RPMI7951 (cell line): ENCODE results near the gene CDCP1. TPM values are rescaled to one million over a fixed set of nuclear protein-coding genes. Genes with fewer than 3 reads are reported as not detected.

Source experiments
- DNase-seq: peaks from one replicate; pipeline ENCODE4 v3.0.0-alpha.2; 2012; ENCODE audit warnings: low read depth
- total RNA-seq: library from RNA; depleted of rRNA; stranded (reverse); fragments of >200 nt; shearing (Covaris generic); gene quantifications from 2 replicates; pipeline ENCODE4 v1.2.3, GENCODE V29; 2014; rRNA removed

Gene CDCP1, protein sequence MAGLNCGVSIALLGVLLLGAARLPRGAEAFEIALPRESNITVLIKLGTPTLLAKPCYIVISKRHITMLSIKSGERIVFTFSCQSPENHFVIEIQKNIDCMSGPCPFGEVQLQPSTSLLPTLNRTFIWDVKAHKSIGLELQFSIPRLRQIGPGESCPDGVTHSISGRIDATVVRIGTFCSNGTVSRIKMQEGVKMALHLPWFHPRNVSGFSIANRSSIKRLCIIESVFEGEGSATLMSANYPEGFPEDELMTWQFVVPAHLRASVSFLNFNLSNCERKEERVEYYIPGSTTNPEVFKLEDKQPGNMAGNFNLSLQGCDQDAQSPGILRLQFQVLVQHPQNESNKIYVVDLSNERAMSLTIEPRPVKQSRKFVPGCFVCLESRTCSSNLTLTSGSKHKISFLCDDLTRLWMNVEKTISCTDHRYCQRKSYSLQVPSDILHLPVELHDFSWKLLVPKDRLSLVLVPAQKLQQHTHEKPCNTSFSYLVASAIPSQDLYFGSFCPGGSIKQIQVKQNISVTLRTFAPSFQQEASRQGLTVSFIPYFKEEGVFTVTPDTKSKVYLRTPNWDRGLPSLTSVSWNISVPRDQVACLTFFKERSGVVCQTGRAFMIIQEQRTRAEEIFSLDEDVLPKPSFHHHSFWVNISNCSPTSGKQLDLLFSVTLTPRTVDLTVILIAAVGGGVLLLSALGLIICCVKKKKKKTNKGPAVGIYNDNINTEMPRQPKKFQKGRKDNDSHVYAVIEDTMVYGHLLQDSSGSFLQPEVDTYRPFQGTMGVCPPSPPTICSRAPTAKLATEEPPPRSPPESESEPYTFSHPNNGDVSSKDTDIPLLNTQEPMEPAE
- 75.6 and 78.0 TPM in 2 replicates for total RNA-seq

DNA sequence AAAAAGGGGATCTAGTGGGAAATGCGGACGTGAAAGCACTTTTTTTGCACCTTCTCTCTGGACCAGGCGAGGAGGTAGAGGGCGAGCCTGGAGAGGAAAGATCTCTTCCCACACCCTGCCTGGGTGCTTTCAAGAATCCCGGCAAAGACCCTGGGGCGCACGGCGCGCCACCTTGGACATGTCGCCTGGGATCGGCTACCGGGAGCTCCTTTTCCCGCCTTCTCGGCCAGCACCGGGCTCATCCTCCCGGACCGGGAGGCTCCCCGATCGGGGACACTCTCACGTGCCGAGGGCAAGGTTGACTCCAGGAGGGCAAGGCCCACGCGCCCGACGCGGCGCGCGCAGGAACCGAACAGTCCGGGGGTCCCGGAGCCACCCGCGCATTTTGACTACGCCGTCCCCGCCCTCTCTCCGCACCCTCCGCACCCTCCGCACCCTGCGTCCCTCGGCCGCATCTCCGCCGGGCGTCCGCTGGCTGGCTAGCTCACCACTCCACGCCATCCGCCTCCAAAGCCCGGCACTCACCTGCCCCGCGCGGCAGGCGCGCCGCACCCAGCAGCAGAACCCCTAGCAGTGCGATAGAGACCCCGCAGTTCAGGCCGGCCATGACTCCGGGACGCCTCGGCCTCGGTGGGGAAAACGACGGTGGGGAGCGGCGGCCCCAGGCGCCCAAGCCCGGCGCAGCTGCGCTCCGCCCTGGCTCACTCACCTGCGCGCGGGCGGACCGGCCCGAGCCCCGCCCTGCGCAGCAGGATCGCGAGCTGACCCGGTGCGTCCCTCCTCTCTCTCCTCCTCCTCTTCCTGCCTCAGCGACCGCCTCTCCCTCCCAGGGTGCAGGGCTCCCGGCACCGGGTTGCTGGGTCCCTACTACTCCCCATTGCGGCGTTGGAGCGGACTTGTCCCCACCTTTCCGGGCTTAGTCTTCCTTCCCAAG lies at the start of gene CDCP1:
Gene CDCP1, minus strand, starts transcription at position 698 of the 934 bp plus-strand sequence. Its CDS starts 91 bp downstream, at position 607.
- DNase-seq: peak; percentile 37

GRCh38 chr3:45194791-45195190 lies 48.6 kb upstream of the CDCP1 start:
- no peak for DNase-seq

- no peak for DNase-seq
These were observed 45.8 kb upstream of the CDCP1 start for GRCh38 chr3:45191924-45192417.

GRCh38 chr3:45191424-45191823 lies 45.2 kb upstream of the CDCP1 start:
- no peak for DNase-seq

- DNase-seq: no peak
These were observed 42.8 kb upstream of the CDCP1 start for GRCh38 chr3:45188719-45189659.

- no peak for DNase-seq
These were observed 41.5 kb upstream of the CDCP1 start for GRCh38 chr3:45187694-45188141.

DNA sequence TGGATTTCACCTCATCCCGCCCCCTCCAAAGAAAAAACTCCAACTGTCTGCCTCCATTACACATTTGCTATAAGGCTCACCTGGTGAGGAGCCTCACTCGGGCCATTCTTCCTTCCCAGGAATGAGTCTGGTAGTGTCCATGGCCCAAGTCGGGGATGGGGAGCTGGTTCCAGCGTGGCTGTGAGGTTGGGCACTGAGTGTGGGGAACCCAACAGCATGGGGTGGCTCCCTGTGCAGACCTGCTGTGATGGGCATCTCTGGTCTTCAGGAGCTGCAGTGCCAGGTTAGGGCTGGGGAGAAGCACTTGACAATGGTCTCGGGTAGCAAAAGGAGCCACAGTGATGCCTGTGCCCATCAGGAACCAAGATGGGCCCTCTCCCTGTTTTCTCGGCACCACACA lies 40.7 kb upstream of the CDCP1 start:
- no peak for DNase-seq

DNA sequence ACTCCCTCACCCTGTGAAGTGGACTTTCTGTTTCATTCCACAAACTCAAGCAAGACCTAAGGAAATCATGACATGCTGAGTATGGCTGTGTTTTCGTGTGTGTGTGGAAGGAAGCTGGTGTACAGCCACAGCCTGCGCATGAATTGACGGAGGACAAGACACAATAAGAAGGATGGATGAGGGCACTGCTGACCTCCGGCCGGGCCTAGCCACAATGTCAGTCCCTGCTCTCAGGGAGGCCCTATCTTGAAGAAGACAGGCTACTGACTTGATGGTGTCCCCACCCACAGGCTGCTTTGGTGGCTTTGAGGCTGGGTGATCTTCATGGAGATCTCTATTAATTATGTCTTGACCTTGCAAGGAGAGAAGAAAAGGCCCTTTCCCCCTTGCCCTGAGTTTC lies 39.3 kb upstream of the CDCP1 start:
- DNase-seq: no peak

- no peak for DNase-seq
These were observed 38.9 kb upstream of the CDCP1 start for GRCh38 chr3:45185052-45185451.

DNA sequence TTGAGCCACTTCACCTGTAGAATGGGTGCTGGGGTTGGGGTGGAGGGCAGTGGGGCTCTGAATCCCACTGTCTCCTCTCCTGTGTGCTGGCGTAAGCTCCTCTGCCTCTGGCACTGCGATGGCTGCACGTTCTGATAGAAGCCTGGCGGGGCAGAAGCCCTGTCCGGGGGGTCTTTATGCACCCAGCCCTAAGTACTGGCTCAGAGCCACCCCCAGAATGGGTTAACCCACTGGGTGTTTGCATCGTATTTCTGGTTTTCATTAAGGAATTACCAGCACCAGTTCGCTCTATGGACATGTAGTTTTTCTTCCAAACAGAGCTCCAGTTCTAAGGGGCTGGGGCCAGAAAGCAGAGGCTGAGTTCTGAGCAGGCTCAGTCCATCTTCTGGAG lies 37.7 kb upstream of the CDCP1 start:
- DNase-seq: no peak

GRCh38 chr3:45182915-45183871 lies 37.0 kb upstream of the CDCP1 start:
- DNase-seq: peak; percentile 78

DNA sequence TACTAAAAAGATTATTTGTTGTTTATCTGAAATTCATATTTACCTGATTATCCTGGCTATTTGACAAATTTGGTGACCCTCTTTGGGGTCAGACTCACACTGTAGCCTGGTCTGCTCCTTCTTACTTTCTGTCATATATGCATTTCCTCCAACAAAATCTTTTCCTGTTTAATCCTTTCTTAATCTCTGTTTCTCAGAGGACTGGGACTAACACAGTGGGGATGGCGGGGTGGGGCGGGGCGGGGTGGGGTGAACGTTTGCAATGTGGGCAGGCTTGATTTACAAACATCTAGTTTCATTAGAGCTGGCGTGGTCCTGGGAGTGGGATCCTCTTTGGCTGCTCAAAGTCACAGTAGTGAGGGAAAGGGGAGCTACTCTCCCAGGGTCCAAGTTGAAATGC lies 35.3 kb upstream of the CDCP1 start:
- DNase-seq: no peak

DNA sequence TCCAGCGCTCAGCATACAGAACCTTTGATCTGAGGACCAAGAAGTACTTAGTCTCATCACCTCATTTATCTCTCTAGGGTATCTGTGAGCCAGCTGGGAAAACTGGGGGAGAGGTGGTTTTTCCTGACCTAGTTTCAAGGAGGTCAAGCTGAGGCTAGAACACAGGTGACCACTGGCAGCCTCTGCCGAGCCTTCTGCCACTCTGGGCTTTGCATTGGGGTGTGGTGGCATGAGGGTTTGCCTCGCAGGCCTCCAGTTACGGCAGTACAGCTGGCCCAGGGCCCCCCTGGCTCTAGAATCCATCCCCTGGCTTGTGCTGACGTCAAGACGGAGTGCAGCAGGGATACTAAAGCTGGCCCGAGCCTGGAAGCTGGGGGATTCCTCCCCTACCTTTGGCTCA lies 34.7 kb upstream of the CDCP1 start:
- DNase-seq: no peak

GRCh38 chr3:45180051-45180450 lies 33.9 kb upstream of the CDCP1 start:
- DNase-seq: peak; percentile 75

GRCh38 chr3:45179163-45179562 lies 33.0 kb upstream of the CDCP1 start:
- peak; percentile 40 for DNase-seq

DNA sequence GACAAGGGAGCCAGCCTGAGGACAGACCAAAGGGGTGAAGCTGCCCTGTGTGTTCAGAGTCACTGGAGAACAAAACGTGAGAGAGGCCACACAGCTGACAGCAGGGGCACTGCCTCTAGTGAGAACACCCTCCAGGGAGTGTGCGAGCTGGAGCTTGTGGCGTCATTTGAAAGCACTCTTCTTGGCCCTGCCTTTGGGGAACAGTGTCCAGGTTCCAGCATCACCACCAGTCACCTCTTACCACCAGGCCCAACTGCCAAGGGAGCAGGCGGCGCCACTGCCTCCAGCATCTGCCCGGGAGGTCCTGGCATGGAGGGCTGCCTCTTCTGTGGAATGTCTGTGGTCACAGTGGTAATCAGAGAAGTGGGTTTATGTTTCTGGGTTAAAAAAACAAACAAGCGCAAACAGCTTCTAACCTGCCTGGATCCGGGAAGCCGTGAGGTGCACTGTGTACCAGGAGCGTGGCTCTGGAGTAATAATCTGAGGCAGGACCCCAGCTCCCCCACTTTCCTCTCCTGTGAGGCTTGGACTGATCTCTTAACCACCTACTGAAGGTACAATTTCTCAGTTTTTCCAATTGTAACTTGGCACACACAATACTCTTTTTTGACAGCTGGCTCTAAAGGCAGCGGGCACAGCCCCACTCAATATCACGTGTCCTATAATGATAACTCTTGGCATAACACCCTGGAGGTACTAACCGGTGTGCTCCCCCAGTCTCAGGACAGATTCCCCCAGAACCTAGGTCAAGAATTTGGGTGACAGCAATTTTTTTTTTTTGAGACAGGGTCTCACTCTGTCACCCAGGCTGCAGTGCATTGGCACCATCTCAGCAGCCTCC lies 32.2 kb upstream of the CDCP1 start:
- DNase-seq: peak; percentile 96

DNA sequence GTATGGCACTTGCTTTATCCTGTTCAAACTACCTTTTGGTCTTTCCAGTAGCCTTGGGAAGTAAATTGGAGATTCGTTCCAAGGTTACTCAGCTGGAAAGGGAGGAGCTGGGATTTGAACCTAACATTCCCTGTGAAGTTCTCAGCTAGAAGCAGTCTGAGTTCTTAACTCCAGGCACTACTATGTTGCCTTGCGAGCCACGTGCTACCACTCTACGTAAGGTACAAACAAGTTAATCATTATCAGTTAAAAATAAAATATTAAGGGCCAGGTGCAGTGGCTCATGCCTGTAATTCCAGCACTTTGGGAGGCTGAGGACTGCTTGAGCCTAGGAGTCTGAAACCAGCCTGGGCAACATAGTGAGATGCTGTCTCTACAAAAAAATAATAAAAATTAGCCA lies 30.7 kb upstream of the CDCP1 start:
- DNase-seq: no peak

DNA sequence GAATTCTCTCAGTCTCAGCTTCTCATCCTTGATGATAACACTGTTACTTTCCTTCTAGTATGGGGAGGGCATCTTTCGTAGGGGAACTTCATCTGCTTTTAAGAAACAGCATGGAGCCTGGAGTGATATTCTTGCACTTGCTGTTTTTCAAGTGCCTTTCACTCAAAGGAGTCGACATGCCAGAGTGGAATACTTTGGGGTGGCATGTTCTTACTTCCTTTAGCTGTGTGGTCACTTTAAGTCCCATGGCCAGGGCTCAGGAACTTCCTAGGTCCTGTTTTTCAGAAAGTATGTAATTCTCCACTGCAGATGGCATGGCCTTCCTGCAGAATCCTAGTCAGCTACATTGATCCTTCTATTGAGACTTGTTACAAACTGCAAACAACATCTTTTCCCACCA lies 28.1 kb upstream of the CDCP1 start:
- no peak for DNase-seq
